Measurements from ENCODE around the gene SORL1.

The SORL1 gene

DNA sequence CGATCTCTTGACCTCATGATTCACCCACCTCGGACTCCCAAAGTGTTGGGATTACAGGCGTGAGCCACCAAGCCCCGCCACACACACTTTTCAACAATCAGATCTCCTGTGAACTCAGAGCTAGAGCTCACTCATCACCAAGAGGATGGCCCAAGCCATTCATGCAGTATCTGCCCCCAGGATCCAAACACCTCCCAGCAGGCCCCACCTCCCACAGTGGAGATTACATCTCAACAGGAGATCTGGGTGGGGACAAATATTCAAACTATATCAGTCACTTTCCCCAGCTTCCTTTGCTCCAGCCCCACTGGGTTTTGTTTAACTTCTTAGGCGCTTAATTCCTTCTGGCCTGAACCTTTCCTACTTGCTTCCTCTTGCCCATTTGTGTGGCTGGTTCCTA, 26.3 kb upstream of the SORL1 start:
- TF ChIP-seq, protein P1, sequence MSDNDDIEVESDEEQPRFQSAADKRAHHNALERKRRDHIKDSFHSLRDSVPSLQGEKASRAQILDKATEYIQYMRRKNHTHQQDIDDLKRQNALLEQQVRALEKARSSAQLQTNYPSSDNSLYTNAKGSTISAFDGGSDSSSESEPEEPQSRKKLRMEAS (IDR thresholded peaks at IDR 0.05) = no peak
- TF ChIP-seq CEBPB (IDR thresholded peaks at IDR 0.05) = no peak

DNA sequence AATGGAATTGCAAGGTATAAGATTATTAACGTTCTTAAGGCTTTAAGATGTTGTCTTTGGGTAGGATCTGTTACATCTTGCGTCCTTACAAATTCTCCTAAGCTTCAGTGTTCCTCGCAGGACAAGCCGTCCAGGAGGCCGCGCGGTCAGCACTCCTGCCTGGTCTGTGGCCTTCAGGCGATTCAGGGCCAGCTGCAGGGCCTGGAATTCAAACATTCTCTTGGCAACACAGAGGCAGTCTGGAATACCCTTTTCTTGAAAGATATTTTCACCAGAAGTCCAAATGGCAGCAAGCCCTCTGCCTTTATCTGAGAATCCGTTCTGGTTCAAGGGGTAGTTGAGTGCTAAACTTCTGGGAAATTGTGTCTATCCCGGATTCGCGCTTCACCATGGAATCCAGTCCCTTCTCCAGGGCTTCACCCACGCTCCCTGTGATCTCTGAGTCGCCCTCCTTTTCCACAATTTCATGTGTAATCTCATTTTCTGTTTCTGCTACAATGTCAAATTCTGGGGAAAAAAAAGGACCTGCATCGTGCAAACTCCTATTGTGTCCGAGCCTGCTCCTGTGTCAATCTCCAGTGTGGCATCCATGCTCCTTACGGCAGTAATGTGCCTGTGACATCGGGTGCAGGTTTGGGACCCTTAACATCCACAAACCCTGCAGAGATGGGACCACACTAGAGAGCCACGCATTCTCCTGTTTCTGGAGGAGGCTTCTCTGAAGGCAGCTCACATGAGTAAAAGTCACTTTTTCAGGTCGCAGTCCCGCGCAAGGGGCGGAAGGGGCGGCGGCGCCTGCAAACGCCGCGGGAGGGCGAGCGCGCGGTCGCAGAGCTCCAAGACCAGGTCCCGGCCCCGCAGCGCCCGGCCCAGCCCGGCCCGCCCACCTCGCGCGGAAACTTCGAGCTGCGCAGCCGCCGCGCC, 25.4 kb upstream of the SORL1 start:
- TF ChIP-seq NFIC (IDR thresholded peaks at IDR 0.05) (no peak), ZBTB7A (IDR thresholded peaks at IDR 0.05; ENCODE audit: low read depth) (no peak), EGR1 (IDR thresholded peaks at IDR 0.05) (no peak), EP300 (IDR thresholded peaks at IDR 0.05; ENCODE audit: borderline replicate concordance) (no peak), CREB1 (IDR thresholded peaks at IDR 0.05; ENCODE audit: low read depth) (no peak), RAD21 (IDR thresholded peaks at IDR 0.05; ENCODE audit: low read depth) (no peak), FOXM1 (IDR thresholded peaks at IDR 0.05; ENCODE audit: borderline replicate concordance, low read depth) (no peak), TEAD4 (IDR thresholded peaks at IDR 0.05) (no peak), YY1 (IDR thresholded peaks at IDR 0.05; ENCODE audit: low read depth) (no peak), TCF12 (IDR thresholded peaks at IDR 0.05; ENCODE audit: low read depth) (no peak), TAF1 (IDR thresholded peaks at IDR 0.05; ENCODE audit: low read depth) (no peak), CEBPB (IDR thresholded peaks at IDR 0.05) (no peak)
- TF ChIP-seq, protein P1 (IDR thresholded peaks at IDR 0.05) = no peak
- TF ChIP-seq, protein P2, sequence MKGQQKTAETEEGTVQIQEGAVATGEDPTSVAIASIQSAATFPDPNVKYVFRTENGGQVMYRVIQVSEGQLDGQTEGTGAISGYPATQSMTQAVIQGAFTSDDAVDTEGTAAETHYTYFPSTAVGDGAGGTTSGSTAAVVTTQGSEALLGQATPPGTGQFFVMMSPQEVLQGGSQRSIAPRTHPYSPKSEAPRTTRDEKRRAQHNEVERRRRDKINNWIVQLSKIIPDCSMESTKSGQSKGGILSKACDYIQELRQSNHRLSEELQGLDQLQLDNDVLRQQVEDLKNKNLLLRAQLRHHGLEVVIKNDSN (IDR thresholded peaks at IDR 0.05) = no peak
- TF ChIP-seq, protein P3, sequence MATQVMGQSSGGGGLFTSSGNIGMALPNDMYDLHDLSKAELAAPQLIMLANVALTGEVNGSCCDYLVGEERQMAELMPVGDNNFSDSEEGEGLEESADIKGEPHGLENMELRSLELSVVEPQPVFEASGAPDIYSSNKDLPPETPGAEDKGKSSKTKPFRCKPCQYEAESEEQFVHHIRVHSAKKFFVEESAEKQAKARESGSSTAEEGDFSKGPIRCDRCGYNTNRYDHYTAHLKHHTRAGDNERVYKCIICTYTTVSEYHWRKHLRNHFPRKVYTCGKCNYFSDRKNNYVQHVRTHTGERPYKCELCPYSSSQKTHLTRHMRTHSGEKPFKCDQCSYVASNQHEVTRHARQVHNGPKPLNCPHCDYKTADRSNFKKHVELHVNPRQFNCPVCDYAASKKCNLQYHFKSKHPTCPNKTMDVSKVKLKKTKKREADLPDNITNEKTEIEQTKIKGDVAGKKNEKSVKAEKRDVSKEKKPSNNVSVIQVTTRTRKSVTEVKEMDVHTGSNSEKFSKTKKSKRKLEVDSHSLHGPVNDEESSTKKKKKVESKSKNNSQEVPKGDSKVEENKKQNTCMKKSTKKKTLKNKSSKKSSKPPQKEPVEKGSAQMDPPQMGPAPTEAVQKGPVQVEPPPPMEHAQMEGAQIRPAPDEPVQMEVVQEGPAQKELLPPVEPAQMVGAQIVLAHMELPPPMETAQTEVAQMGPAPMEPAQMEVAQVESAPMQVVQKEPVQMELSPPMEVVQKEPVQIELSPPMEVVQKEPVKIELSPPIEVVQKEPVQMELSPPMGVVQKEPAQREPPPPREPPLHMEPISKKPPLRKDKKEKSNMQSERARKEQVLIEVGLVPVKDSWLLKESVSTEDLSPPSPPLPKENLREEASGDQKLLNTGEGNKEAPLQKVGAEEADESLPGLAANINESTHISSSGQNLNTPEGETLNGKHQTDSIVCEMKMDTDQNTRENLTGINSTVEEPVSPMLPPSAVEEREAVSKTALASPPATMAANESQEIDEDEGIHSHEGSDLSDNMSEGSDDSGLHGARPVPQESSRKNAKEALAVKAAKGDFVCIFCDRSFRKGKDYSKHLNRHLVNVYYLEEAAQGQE (IDR thresholded peaks at IDR 0.05; ENCODE audit: low read depth) = no peak

DNA sequence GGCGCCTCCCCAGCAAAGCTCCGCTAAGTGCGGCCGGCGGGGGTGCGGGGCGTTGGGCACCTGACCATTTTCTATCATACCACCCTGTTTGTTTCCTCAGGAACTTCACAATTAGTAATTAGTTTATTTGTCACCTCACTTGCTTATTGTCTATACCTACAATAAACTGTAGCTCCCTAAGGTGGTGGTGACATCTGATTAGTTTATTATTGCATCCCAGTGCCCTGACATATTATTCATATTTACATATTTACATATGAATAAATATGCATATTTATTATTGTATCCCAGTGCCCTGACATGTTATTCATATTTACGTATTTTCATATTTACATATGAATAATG, 24.7 kb upstream of the SORL1 start:
- TF ChIP-seq CEBPB (IDR thresholded peaks at IDR 0.05) (no peak), TAF1 (IDR thresholded peaks at IDR 0.05; ENCODE audit: low read depth) (no peak), CREB1 (IDR thresholded peaks at IDR 0.05; ENCODE audit: low read depth) (no peak), ZBTB7A (IDR thresholded peaks at IDR 0.05; ENCODE audit: low read depth) (no peak), EGR1 (IDR thresholded peaks at IDR 0.05) (no peak), TEAD4 (IDR thresholded peaks at IDR 0.05) (no peak), TCF12 (IDR thresholded peaks at IDR 0.05; ENCODE audit: low read depth) (no peak), RAD21 (IDR thresholded peaks at IDR 0.05; ENCODE audit: low read depth) (no peak), EP300 (IDR thresholded peaks at IDR 0.05; ENCODE audit: borderline replicate concordance) (no peak), NFIC (IDR thresholded peaks at IDR 0.05) (no peak), FOXM1 (IDR thresholded peaks at IDR 0.05; ENCODE audit: borderline replicate concordance, low read depth) (no peak), YY1 (IDR thresholded peaks at IDR 0.05; ENCODE audit: low read depth) (no peak)
- TF ChIP-seq, protein P3 (IDR thresholded peaks at IDR 0.05; ENCODE audit: low read depth) = no peak
- TF ChIP-seq, protein P1 (IDR thresholded peaks at IDR 0.05) = no peak
- TF ChIP-seq, protein P2 (IDR thresholded peaks at IDR 0.05) = no peak

DNA sequence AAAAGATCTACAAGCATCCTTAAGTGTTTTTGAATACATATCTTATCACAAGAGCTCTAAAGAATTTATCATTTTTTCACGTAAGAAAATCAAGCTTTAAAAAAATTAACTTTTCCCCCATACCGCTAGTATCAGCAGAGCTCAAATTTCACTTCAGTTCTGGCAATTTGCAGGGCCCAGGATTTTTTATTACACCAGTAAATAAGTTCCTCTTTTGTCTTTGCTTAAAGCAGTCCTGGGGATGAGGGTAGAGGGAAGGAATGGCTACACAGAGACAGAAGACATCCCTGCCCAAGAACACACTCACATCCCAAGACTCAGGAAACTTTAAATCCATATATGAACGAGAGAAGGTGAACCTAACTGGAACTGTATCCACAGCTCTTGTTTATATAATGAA, 22.6 kb upstream of the SORL1 start:
- no peak for TF ChIP-seq RAD21 (IDR thresholded peaks at IDR 0.05; ENCODE audit: low read depth)
- TF ChIP-seq TAF1 (IDR thresholded peaks at IDR 0.05; ENCODE audit: low read depth) = no peak
- no peak for TF ChIP-seq NFIC (IDR thresholded peaks at IDR 0.05)
- TF ChIP-seq, protein P1 (IDR thresholded peaks at IDR 0.05) = no peak
- no peak for TF ChIP-seq CEBPB (IDR thresholded peaks at IDR 0.05)
- no peak for TF ChIP-seq ZBTB7A (IDR thresholded peaks at IDR 0.05; ENCODE audit: low read depth)
- no peak for TF ChIP-seq CREB1 (IDR thresholded peaks at IDR 0.05; ENCODE audit: low read depth)
- no peak for TF ChIP-seq EGR1 (IDR thresholded peaks at IDR 0.05)
- no peak for TF ChIP-seq TCF12 (IDR thresholded peaks at IDR 0.05; ENCODE audit: low read depth)
- TF ChIP-seq EP300 (IDR thresholded peaks at IDR 0.05; ENCODE audit: borderline replicate concordance) = no peak
- no peak for TF ChIP-seq YY1 (IDR thresholded peaks at IDR 0.05; ENCODE audit: low read depth)
- TF ChIP-seq TEAD4 (IDR thresholded peaks at IDR 0.05) = no peak
